NCI-H1436 treated with DMSO at 0.1 percent for 48 hours (cell line): Measurements from ENCODE around the gene CYBC1.

Experiments
- DNase-seq: peaks from one replicate; lab custom pipeline; 2025; lab: John Stamatoyannopoulos, UW

CYBC1 gene

GRCh38 chr17:82447876-82448275, 2.7 kb downstream of the CYBC1 start:
- no peak for DNase-seq

- DNase-seq = no peak
Observed at GRCh38 chr17:82446649-82447048, 3.9 kb downstream of the CYBC1 start.

- DNase-seq = no peak
Observed at GRCh38 chr17:82446124-82446523, 4.4 kb downstream of the CYBC1 start.

- no peak for DNase-seq
Observed at GRCh38 chr17:82445542-82445941, 5.0 kb downstream of the CYBC1 start.

- no peak for DNase-seq
Observed at GRCh38 chr17:82444941-82445521, 5.5 kb downstream of the CYBC1 start.

- DNase-seq = no peak
Observed at GRCh38 chr17:82444284-82444893, 6.2 kb downstream of the CYBC1 start.

GRCh38 chr17:82443465-82444283, 6.9 kb downstream of the CYBC1 start:
- DNase-seq = no peak

GRCh38 chr17:82442643-82443464, 7.7 kb downstream of the CYBC1 start:
- no peak for DNase-seq

- DNase-seq = no peak
Observed at GRCh38 chr17:82441691-82442487, 8.7 kb downstream of the CYBC1 start.

GRCh38 chr17:82440991-82441627, 9.4 kb downstream of the CYBC1 start:
- DNase-seq = no peak

GRCh38 chr17:82440469-82440981, 10.0 kb downstream of the CYBC1 start:
- no peak for DNase-seq

GRCh38 chr17:82439829-82440365, 10.7 kb downstream of the CYBC1 start:
- DNase-seq = no peak

- DNase-seq = no peak
Observed at GRCh38 chr17:82439194-82439828, 11.2 kb downstream of the CYBC1 start.

- no peak for DNase-seq
Observed at GRCh38 chr17:82438401-82439193, 12.0 kb downstream of the CYBC1 start.

- DNase-seq = no peak
Observed at GRCh38 chr17:82437325-82437668, 13.3 kb downstream of the CYBC1 start.

- no peak for DNase-seq
Observed at GRCh38 chr17:82436601-82437324, 13.8 kb downstream of the CYBC1 start.

- no peak for DNase-seq
Observed at GRCh38 chr17:82435601-82436583, 14.7 kb downstream of the CYBC1 start.
